HepG2 (cell line): ENCODE results near the gene TANGO2. TPM values are rescaled to one million over a fixed set of nuclear protein-coding genes. Genes with fewer than 3 reads are reported as not detected.

Experiments
- CENPT ChIP-seq: sonication (generic); formaldehyde crosslinking; IDR thresholded peaks from 2 replicates; pipeline ENCODE4 v1.8.0; 2022; ENCODE audit warnings: low read depth, mild to moderate bottlenecking, moderate library complexity, missing genetic modification reagents
- FOXO1 ChIP-seq: sonication (generic); formaldehyde crosslinking; IDR thresholded peaks from 2 replicates; pipeline ENCODE4 v1.4.0; 2020; ENCODE audit warnings: missing genetic modification reagents
- HES4 ChIP-seq: sonication (generic); formaldehyde crosslinking; IDR thresholded peaks from 2 replicates; pipeline ENCODE4 v1.9.0; 2021; ENCODE audit warnings: mild to moderate bottlenecking, missing genetic modification reagents, borderline replicate concordance
- KMT2A ChIP-seq: sonication (generic); formaldehyde crosslinking; IDR thresholded peaks from 2 replicates; pipeline ENCODE4 v1.4.0; 2020; ENCODE audit warnings: missing genetic modification reagents
- MBNL3 ChIP-seq: fragments of 250-450 bp; sonication (Bioruptor Pico); conservative IDR thresholded peaks from 2 replicates; pipeline ENCODE4 v1.8.0; 2022; ENCODE audit warnings: mild to moderate bottlenecking, inconsistent platforms
- NAIF1 ChIP-seq: sonication (generic); formaldehyde crosslinking; IDR thresholded peaks from 2 replicates; pipeline ENCODE4 v1.5.0; 2020; ENCODE audit warnings: mild to moderate bottlenecking, missing genetic modification reagents, borderline replicate concordance
- NFATC3 ChIP-seq: sonication (generic); formaldehyde crosslinking; IDR thresholded peaks from 2 replicates; pipeline ENCODE4 v1.5.1; 2020; ENCODE audit warnings: mild to moderate bottlenecking, missing genetic modification reagents
- ZNF121 ChIP-seq: sonication (generic); formaldehyde crosslinking; IDR thresholded peaks from 2 replicates; pipeline ENCODE4 v1.5.0; 2020; ENCODE audit warnings: mild to moderate bottlenecking, missing genetic modification reagents
- ZNF33B ChIP-seq: sonication (generic); formaldehyde crosslinking; IDR thresholded peaks from 2 replicates; pipeline ENCODE4 v1.5.1; 2020; ENCODE audit warnings: mild to moderate bottlenecking, missing genetic modification reagents
- polyA plus RNA-seq, 8 experiments: library from polyadenylated mRNA; depleted of rRNA in 3 of 8; stranded (reverse) in 7 of 8; unstranded in 1 of 8; fragments of >200 nt; fragmentation: Illumina TruSeq in 4 of 8; extraction: Trizol in 4 of 8; gene quantifications; 2 replicates each; pipeline versions ENCODE4 v1.2.1 to v1.2.3, GENCODE V29; 2011 to 2016; ENCODE audit warnings: low read depth in 4 of 8, missing spikeins in 1 of 8, mixed read lengths in 1 of 8; ENCODE audit not compliant: insufficient read depth in 1 of 8
- total RNA-seq, 5 experiments: library from RNA; depleted of rRNA; stranded (reverse); fragments of >200 nt; fragmentation: Illumina TruSeq; extraction: Trizol; gene quantifications; 2 replicates each; pipeline ENCODE4 v1.2.3, GENCODE V29; 2016; ENCODE audit warnings: low read depth in 1 of 5
- TF ChIP-seq, protein P1 (sequence below): sonication (generic); formaldehyde crosslinking; IDR thresholded peaks from one replicate; pipeline ENCODE4 v1.5.1; 2020; ENCODE audit warnings: mild to moderate bottlenecking, missing genetic modification reagents; ENCODE audit errors: not compliant biosample characterization
- TF ChIP-seq, protein P2 (sequence below): sonication (generic); formaldehyde crosslinking; IDR thresholded peaks from 2 replicates; pipeline ENCODE4 v1.4.0; 2020; ENCODE audit warnings: mild to moderate bottlenecking, missing genetic modification reagents
- TF ChIP-seq, protein P3 (sequence below): sonication (generic); formaldehyde crosslinking; IDR thresholded peaks from 2 replicates; pipeline ENCODE4 v1.5.1; 2020; ENCODE audit warnings: mild to moderate bottlenecking, missing genetic modification reagents, moderate library complexity
- TF ChIP-seq, protein P4 (sequence below): sonication (generic); formaldehyde crosslinking; IDR thresholded peaks from 2 replicates; pipeline ENCODE4 v1.4.0; 2020; ENCODE audit warnings: mild to moderate bottlenecking, missing genetic modification reagents

The TANGO2 gene
- total and polyA plus RNA-seq, 2 of the 13 experiments (the other 11 are each of a cell fraction or from before 2014, with no cell fraction given), result 12.9 to 14.8 TPM

DNA sequence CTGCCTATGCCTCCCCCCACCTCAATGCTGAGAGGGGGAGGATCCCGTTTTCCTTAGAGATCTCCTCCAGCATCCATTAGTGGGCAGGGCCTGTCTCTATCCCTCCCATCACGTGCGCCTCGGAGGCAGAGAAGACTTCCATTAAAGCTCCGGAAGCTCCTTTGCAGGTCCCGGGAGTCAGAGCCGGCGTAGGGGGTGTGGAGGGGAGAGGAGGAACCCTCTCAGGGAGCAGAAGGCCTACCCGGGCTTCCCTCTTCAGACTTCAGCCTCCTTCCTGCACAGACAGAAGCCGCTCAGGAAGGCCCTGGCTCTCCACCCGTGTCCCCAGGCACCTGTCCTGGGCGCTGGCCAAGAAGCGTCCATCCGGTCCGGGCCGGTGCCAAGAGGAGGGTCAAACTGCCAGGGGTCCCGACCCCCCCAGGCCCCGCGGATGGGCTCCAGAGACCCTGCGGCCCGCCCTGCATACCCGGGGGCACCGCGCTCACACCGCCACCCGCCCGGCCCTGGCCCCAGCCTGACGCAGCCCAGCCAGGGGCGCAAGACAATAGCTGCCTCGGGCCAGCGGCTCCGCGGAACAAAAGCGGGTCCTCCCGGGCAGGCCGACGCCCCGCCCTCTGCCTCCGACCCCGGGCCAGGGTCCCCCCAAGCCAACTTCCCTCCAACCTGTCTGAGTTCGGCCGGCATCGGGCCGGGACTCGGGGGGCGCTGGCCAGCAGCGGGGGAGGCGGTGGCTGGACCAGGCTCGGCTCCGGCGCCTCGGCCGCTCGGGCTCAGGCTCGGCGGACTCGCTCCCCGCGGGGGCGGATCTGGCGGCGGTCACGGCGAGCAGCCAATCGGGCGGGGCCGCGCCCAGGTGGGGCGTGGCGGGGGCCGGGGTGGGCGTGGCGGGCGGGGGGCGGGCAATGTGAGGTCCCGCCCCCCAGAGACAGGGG, 34.2 kb upstream of the TANGO2 start (continued):
- TF ChIP-seq, protein P1, sequence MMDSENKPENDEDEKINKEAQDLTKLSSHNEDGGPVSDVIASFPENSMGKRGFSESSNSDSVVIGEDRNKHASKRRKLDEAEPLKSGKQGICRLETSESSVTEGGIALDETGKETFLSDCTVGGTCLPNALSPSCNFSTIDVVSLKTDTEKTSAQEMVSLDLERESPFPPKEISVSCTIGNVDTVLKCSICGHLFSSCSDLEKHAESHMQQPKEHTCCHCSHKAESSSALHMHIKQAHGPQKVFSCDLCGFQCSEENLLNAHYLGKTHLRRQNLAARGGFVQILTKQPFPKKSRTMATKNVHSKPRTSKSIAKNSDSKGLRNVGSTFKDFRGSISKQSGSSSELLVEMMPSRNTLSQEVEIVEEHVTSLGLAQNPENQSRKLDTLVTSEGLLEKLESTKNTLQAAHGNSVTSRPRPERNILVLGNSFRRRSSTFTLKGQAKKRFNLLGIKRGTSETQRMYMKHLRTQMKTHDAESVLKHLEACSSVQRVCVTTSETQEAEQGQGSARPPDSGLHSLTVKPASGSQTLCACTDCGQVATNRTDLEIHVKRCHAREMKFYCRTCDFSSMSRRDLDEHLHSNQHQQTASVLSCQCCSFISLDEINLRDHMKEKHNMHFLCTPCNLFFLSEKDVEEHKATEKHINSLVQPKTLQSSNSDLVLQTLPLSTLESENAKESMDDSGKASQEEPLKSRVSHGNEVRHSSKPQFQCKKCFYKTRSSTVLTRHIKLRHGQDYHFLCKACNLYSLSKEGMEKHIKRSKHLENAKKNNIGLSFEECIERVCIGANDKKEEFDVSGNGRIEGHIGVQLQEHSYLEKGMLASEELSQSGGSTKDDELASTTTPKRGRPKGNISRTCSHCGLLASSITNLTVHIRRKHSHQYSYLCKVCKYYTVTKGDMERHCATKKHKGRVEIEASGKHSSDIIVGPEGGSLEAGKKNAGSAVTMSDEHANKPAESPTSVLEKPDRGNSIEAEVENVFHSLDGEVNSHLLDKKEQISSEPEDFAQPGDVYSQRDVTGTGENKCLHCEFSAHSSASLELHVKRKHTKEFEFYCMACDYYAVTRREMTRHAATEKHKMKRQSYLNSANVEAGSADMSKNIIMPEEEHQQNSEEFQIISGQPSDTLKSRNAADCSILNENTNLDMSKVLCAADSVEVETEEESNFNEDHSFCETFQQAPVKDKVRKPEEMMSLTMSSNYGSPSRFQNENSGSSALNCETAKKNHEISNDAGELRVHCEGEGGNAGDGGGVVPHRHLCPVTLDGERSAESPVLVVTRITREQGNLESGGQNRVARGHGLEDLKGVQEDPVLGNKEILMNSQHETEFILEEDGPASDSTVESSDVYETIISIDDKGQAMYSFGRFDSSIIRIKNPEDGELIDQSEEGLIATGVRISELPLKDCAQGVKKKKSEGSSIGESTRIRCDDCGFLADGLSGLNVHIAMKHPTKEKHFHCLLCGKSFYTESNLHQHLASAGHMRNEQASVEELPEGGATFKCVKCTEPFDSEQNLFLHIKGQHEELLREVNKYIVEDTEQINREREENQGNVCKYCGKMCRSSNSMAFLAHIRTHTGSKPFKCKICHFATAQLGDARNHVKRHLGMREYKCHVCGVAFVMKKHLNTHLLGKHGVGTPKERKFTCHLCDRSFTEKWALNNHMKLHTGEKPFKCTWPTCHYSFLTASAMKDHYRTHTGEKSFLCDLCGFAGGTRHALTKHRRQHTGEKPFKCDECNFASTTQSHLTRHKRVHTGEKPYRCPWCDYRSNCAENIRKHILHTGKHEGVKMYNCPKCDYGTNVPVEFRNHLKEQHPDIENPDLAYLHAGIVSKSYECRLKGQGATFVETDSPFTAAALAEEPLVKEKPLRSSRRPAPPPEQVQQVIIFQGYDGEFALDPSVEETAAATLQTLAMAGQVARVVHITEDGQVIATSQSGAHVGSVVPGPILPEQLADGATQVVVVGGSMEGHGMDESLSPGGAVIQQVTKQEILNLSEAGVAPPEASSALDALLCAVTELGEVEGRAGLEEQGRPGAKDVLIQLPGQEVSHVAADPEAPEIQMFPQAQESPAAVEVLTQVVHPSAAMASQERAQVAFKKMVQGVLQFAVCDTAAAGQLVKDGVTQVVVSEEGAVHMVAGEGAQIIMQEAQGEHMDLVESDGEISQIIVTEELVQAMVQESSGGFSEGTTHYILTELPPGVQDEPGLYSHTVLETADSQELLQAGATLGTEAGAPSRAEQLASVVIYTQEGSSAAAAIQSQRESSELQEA (CRISPR knock-in tag), result no peak
- TF ChIP-seq NFATC3 (CRISPR knock-in tag), result no peak
- no peak for TF ChIP-seq HES4
- no peak for TF ChIP-seq KMT2A
- TF ChIP-seq, protein P2, sequence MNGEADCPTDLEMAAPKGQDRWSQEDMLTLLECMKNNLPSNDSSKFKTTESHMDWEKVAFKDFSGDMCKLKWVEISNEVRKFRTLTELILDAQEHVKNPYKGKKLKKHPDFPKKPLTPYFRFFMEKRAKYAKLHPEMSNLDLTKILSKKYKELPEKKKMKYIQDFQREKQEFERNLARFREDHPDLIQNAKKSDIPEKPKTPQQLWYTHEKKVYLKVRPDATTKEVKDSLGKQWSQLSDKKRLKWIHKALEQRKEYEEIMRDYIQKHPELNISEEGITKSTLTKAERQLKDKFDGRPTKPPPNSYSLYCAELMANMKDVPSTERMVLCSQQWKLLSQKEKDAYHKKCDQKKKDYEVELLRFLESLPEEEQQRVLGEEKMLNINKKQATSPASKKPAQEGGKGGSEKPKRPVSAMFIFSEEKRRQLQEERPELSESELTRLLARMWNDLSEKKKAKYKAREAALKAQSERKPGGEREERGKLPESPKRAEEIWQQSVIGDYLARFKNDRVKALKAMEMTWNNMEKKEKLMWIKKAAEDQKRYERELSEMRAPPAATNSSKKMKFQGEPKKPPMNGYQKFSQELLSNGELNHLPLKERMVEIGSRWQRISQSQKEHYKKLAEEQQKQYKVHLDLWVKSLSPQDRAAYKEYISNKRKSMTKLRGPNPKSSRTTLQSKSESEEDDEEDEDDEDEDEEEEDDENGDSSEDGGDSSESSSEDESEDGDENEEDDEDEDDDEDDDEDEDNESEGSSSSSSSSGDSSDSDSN (CRISPR knock-in tag), result peak; percentile 48; the same call in 1 of the 2 replicates
- TF ChIP-seq, protein P3, sequence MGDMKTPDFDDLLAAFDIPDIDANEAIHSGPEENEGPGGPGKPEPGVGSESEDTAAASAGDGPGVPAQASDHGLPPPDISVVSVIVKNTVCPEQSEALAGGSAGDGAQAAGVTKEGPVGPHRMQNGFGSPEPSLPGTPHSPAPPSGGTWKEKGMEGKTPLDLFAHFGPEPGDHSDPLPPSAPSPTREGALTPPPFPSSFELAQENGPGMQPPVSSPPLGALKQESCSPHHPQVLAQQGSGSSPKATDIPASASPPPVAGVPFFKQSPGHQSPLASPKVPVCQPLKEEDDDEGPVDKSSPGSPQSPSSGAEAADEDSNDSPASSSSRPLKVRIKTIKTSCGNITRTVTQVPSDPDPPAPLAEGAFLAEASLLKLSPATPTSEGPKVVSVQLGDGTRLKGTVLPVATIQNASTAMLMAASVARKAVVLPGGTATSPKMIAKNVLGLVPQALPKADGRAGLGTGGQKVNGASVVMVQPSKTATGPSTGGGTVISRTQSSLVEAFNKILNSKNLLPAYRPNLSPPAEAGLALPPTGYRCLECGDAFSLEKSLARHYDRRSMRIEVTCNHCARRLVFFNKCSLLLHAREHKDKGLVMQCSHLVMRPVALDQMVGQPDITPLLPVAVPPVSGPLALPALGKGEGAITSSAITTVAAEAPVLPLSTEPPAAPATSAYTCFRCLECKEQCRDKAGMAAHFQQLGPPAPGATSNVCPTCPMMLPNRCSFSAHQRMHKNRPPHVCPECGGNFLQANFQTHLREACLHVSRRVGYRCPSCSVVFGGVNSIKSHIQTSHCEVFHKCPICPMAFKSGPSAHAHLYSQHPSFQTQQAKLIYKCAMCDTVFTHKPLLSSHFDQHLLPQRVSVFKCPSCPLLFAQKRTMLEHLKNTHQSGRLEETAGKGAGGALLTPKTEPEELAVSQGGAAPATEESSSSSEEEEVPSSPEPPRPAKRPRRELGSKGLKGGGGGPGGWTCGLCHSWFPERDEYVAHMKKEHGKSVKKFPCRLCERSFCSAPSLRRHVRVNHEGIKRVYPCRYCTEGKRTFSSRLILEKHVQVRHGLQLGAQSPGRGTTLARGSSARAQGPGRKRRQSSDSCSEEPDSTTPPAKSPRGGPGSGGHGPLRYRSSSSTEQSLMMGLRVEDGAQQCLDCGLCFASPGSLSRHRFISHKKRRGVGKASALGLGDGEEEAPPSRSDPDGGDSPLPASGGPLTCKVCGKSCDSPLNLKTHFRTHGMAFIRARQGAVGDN (CRISPR knock-in tag), result peak; percentile 71
- TF ChIP-seq MBNL3 (CRISPR knock-in tag), result no peak
- no peak for TF ChIP-seq ZNF121
- TF ChIP-seq, protein P4, sequence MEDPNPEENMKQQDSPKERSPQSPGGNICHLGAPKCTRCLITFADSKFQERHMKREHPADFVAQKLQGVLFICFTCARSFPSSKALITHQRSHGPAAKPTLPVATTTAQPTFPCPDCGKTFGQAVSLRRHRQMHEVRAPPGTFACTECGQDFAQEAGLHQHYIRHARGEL (CRISPR knock-in tag), result no peak
- TF ChIP-seq FOXO1 (CRISPR knock-in tag), result no peak; the same call in 1 of the 2 replicates
- peak; percentile 50; the same call in 1 of the 2 replicates for TF ChIP-seq CENPT
- TF ChIP-seq NAIF1 (CRISPR knock-in tag), result no peak
- TF ChIP-seq ZNF33B (CRISPR knock-in tag), result no peak
